Progenitor cell of endocrine pancreas (in vitro differentiated cells): ENCODE measurements around the gene VAMP4. TPM values are rescaled to one million over a fixed set of nuclear protein-coding genes. Genes with fewer than 3 reads are reported as not detected.

Experiments
- DNase-seq: peaks from one replicate; pipeline ENCODE4 v3.0.0; 2021; ENCODE audit warnings: low spot score; ENCODE audit not compliant: unreplicated experiment
- H3K27ac Mint-ChIP-seq: 2 replicates; pipeline ENCODE4 v1.8.0; 2021; ENCODE audit warnings: mild to moderate bottlenecking, moderate library complexity, mixed read lengths
- H3K27me3 Mint-ChIP-seq: 2 replicates; pipeline ENCODE4 v1.8.0; 2021; ENCODE audit warnings: mixed read lengths
- H3K36me3 Mint-ChIP-seq: 2 replicates; pipeline ENCODE4 v1.8.0; 2022; ENCODE audit warnings: mixed read lengths; ENCODE audit not compliant: insufficient read depth
- H3K4me1 Mint-ChIP-seq: 2 replicates; pipeline ENCODE4 v1.8.0; 2021; ENCODE audit warnings: low read depth, mixed read lengths
- H3K4me3 Mint-ChIP-seq: 2 replicates; pipeline ENCODE4 v1.8.0; 2021; ENCODE audit warnings: low read depth, mild to moderate bottlenecking, moderate library complexity, mixed read lengths
- H3K9me3 Mint-ChIP-seq: 2 replicates; pipeline ENCODE4 v1.8.0; 2021; ENCODE audit warnings: low read depth, mixed read lengths
- total RNA-seq: library from RNA; stranded (reverse); gene quantifications from 2 replicates; pipeline ENCODE4 v1.2.1, GENCODE V29; 2021
- TF ChIP-seq, protein P1 (sequence below): fragments of 200-600 bp; sonication (generic); IDR thresholded peaks from one replicate; pipeline ENCODE4 v1.5.0; 2021; ENCODE audit warnings: antibody characterized with exemption, mild to moderate bottlenecking; ENCODE audit not compliant: unreplicated experiment

The VAMP4 gene
- total RNA-seq, 1 donor from 2014 or later = 8.9 TPM

DNA sequence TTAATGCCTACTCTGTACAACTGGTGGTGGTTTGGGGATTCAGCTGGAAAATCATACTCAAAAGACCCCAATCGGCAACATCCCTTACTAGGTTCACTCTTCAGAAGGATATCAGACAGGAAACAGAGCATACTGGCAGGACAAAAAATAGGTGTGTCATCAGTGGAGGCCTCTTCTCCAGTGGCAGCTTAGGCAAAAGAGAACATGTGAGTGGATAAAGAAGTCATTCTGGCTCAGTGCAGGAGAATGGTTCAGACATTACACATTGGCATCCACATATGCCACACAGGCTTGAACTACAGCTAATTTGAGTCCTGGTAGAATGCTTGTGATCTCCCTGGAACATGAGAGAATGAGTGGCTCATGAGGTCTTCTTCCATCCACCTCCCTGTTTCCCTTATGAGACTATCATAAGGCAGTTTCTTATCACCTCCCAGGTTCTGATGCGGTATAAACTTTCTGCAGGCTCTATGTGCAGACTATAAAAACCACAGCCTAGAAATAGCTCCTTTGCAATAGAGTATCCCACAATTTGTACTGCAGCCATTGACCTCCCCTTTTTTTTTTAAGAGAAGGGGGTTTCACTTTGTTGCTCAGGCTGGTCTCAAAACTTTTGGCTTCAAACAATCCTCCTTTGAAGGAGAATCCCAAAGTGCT, 24.7 kb downstream of the VAMP4 start:
- no peak overlapping the region for H3K27ac Mint-ChIP-seq
- no peaks in the 10 kb centered on the region for H3K9me3 Mint-ChIP-seq
- H3K4me1 Mint-ChIP-seq = no peaks in the 10 kb centered on the region
- H3K27me3 Mint-ChIP-seq = no peaks in the 10 kb centered on the region
- no peak overlapping the region for H3K4me3 Mint-ChIP-seq
- H3K36me3 Mint-ChIP-seq = peaks cover 2% of the 10 kb centered on the region
- DNase-seq = no peak
- TF ChIP-seq, protein P1, sequence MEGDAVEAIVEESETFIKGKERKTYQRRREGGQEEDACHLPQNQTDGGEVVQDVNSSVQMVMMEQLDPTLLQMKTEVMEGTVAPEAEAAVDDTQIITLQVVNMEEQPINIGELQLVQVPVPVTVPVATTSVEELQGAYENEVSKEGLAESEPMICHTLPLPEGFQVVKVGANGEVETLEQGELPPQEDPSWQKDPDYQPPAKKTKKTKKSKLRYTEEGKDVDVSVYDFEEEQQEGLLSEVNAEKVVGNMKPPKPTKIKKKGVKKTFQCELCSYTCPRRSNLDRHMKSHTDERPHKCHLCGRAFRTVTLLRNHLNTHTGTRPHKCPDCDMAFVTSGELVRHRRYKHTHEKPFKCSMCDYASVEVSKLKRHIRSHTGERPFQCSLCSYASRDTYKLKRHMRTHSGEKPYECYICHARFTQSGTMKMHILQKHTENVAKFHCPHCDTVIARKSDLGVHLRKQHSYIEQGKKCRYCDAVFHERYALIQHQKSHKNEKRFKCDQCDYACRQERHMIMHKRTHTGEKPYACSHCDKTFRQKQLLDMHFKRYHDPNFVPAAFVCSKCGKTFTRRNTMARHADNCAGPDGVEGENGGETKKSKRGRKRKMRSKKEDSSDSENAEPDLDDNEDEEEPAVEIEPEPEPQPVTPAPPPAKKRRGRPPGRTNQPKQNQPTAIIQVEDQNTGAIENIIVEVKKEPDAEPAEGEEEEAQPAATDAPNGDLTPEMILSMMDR = no peak

DNA sequence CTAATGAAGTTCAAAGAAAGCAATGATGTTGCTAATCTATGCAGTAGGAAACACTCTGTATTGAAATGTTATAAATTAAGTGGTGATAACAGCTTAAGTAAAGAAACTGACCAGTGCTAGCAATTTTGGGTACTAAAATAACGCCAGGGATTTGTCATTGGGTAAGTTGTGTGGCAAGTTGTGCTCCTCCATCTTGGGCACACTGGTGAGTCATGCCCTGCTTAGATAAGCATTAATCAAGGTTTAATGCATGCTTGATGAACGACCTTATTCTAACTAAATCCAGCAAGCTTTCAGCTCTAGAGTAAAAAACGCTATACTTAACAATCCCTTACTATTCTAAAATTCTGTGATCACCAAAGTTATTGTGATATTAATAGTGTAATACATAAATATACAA, 25.2 kb downstream of the VAMP4 start:
- no peak for DNase-seq
- Mint-ChIP-seq H3K4me3 (no peak overlapping the region), H3K27me3 (no peaks in the 10 kb centered on the region), H3K36me3 (peaks cover 2% of the 10 kb centered on the region), H3K27ac (no peak overlapping the region), H3K9me3 (no peaks in the 10 kb centered on the region), H3K4me1 (no peaks in the 10 kb centered on the region)
- TF ChIP-seq, protein P1 = no peak

DNA sequence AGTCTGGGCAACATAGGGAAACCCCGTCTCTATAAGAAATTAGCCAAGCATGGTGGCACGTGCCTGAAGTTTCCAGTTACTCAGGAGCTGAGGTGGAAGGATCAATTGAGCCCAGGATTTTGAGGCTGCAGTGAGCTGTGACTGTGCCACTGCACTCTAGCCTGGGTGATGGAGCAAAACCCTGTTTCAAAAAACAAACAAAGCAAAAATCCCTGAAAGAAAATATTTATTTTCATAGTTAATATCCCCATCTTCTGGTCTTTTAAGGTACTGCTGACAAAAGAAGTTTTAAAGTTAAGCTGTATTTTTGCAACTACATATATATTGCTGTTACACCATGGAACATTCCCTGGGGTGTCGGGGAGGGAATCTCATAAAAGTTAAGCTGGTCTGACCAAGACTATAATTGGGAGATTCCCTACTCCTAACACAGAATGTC, 26.0 kb downstream of the VAMP4 start:
- TF ChIP-seq, protein P1 = peak; percentile 42
- no peaks in the 10 kb centered on the region for H3K36me3 Mint-ChIP-seq
- DNase-seq = no peak
- H3K9me3 Mint-ChIP-seq = no peaks in the 10 kb centered on the region
- no peaks in the 10 kb centered on the region for H3K27me3 Mint-ChIP-seq
- H3K27ac Mint-ChIP-seq = no peak overlapping the region
- no peak overlapping the region for H3K4me3 Mint-ChIP-seq
- H3K4me1 Mint-ChIP-seq = no peaks in the 10 kb centered on the region

DNA sequence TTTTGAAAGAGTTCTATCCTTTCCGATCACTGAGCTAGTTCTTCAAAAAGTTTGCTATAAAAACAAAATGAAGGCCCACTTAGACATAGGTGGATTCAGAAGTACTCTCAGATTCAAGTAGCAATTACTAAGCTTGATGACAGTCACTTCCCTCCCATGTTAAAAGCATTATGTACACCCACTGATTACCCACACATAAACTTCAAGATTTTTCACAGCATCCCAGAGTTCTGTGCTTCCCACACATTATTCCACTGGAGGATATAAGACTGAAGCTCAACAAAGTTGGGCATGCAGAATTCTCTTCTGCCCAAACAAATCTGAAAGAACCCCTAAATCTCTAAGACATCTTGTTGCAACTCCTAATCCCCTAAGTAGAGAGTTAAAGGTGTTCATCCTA, 29.5 kb downstream of the VAMP4 start:
- H3K27me3 Mint-ChIP-seq = no peaks in the 10 kb centered on the region
- H3K4me3 Mint-ChIP-seq = no peak overlapping the region
- TF ChIP-seq, protein P1 = no peak
- DNase-seq = no peak
- no peak overlapping the region for H3K27ac Mint-ChIP-seq
- H3K36me3 Mint-ChIP-seq = no peaks in the 10 kb centered on the region
- no peaks in the 10 kb centered on the region for H3K4me1 Mint-ChIP-seq
- H3K9me3 Mint-ChIP-seq = no peaks in the 10 kb centered on the region

DNA sequence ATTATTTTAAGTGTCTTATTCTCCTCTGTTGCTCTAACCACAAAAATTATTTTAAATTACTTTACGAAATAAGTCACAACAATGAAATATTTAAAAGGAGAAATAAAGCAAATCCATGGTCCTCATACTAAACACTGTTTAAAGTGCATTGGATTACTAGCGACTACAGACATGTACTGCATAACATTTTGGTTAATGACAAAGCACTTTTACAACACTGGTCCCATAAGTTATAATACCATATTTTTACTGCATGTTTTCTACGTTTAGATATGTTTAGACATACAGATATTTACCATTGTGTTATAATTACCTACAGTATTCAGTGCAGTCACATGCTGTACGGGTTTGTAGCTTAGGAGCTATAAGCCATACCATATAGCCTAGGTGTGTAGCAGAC, 30.2 kb downstream of the VAMP4 start:
- DNase-seq = no peak
- Mint-ChIP-seq H3K9me3 (no peaks in the 10 kb centered on the region), H3K27ac (no peak overlapping the region), H3K4me3 (no peak overlapping the region), H3K36me3 (no peaks in the 10 kb centered on the region), H3K4me1 (no peaks in the 10 kb centered on the region), H3K27me3 (no peaks in the 10 kb centered on the region)
- TF ChIP-seq, protein P1 = no peak
